Measurements from ENCODE around the gene PHF12.
A peak's percentile ranks its signal among the peaks of the same experiment; 100 is the strongest.

PHF12 gene

GRCh38 chr17:28865946-28866752 is 85.2 kb downstream of the PHF12 start:
- no peak for DNase-seq (ENCODE audit: low read depth, low spot score)
- H3K27ac ChIP-seq, result no peak overlapping the region

- no peak overlapping the region for H3K27ac ChIP-seq
- no peak for DNase-seq (ENCODE audit: low read depth, low spot score)
Measured at GRCh38 chr17:28864991-28865849, 86.1 kb downstream of the PHF12 start.

GRCh38 chr17:28863953-28864352 is 87.4 kb downstream of the PHF12 start:
- no peak overlapping the region for H3K27ac ChIP-seq
- no peak for DNase-seq (ENCODE audit: low read depth, low spot score)

- DNase-seq (ENCODE audit: low read depth, low spot score), result no peak
- H3K27ac ChIP-seq, result no peak overlapping the region
Measured at GRCh38 chr17:28862561-28862960, 88.8 kb downstream of the PHF12 start.

GRCh38 chr17:28861393-28862203 is 89.7 kb downstream of the PHF12 start:
- no peak for DNase-seq (ENCODE audit: low read depth, low spot score)
- no peak overlapping the region for H3K27ac ChIP-seq

GRCh38 chr17:28860363-28860808 is 90.9 kb downstream of the PHF12 start:
- DNase-seq (ENCODE audit: low read depth, low spot score), result no peak
- no peak overlapping the region for H3K27ac ChIP-seq

- no peak for DNase-seq (ENCODE audit: low read depth, low spot score)
- no peak overlapping the region for H3K27ac ChIP-seq
Measured at GRCh38 chr17:28858801-28859355, 92.4 kb downstream of the PHF12 start.

- DNase-seq (ENCODE audit: low read depth, low spot score), result no peak
- no peak overlapping the region for H3K27ac ChIP-seq
Measured at GRCh38 chr17:28857905-28858800, 93.2 kb downstream of the PHF12 start.

GRCh38 chr17:28856028-28856574 is 95.2 kb downstream of the PHF12 start:
- H3K27ac ChIP-seq, result no peak overlapping the region
- DNase-seq (ENCODE audit: low read depth, low spot score), result no peak

- H3K27ac ChIP-seq, result peak overlapping the region; percentile 22
- no peak for DNase-seq (ENCODE audit: low read depth, low spot score)
Measured at GRCh38 chr17:28855336-28855679, 96.0 kb downstream of the PHF12 start.

All from epithelial cell of prostate (primary cell).